AG10803 (cell line): ENCODE results near the gene NFIC.
"Not testable (repeated sequence)": the region's sequence is repeated elsewhere in the genome, so short reads cannot be mapped to it uniquely, and the experiment has no call there.

Experiments used
- DNase-seq: peaks from one replicate; pipeline ENCODE4 v3.0.0; 2010; ENCODE audit warnings: low read depth
- H3K4me3 ChIP-seq: 2 replicates; pipeline ENCODE4 v1.5.1; 2011; ENCODE audit warnings: mild to moderate bottlenecking, low read length, control low read depth
- TF ChIP-seq, protein P1 (sequence below): conservative IDR thresholded peaks from 2 replicates; pipeline ENCODE4 v1.5.1; 2011; ENCODE audit warnings: mild to moderate bottlenecking, low read length, control low read depth, inconsistent platforms

Gene NFIC

DNA sequence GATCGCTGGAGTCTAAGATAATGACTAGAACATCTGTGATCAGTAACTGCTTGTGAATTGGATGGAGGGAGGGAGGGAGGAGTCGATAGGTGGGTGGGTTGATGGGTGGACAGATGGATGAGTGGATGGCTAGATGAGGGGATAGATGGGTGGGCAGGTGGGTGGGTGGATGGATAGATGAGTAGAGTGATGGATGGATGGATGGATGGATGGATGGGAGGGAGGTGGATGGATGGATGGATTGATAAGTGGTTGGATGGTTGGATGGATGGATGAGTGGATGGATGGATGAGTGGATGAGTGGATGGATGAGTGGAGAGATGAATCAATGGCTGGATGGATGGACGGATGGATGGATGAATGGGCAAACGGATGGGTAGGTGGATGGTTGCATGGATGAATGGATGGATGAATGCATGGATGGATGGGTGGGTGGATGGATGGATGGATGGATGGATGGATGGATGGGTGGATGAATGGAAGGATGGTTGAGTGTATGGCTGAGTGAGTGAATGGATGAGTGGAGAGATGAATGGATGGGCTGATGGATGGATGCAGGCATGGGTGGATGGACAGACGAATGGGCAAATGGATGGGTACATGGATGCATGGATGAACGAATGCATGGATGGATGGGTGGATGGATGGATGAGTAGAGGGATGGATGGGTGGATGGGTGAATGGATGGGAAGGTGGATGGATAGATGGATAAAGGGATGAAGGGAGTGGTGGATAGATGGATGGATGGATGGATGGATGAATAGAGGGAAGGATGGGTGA, 44.0 kb upstream of the NFIC start:
- DNase-seq, result no peak
- no peak overlapping the region for H3K4me3 ChIP-seq
- TF ChIP-seq, protein P1, sequence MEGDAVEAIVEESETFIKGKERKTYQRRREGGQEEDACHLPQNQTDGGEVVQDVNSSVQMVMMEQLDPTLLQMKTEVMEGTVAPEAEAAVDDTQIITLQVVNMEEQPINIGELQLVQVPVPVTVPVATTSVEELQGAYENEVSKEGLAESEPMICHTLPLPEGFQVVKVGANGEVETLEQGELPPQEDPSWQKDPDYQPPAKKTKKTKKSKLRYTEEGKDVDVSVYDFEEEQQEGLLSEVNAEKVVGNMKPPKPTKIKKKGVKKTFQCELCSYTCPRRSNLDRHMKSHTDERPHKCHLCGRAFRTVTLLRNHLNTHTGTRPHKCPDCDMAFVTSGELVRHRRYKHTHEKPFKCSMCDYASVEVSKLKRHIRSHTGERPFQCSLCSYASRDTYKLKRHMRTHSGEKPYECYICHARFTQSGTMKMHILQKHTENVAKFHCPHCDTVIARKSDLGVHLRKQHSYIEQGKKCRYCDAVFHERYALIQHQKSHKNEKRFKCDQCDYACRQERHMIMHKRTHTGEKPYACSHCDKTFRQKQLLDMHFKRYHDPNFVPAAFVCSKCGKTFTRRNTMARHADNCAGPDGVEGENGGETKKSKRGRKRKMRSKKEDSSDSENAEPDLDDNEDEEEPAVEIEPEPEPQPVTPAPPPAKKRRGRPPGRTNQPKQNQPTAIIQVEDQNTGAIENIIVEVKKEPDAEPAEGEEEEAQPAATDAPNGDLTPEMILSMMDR, result no peak

DNA sequence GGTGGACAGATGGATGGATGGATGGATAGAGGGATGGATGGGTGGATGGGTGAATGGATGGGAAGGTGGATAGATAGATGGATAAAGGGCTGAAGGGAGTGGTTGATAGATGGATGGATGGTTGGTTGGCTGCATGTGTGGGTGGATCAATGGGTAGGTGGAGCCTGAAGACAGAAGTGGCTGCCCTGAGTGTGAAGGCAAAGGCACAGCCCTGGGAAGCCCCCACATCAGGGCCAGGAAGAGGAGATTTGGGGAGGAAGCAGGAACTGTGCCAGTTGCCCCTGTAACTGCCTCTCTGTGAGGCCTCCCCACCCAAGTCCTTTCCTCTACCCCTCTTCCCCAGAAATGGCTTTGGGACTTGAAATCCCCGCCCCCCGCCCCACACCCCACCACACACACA, 43.4 kb upstream of the NFIC start:
- no peak for DNase-seq
- TF ChIP-seq, protein P1, result no peak
- no peak overlapping the region for H3K4me3 ChIP-seq

DNA sequence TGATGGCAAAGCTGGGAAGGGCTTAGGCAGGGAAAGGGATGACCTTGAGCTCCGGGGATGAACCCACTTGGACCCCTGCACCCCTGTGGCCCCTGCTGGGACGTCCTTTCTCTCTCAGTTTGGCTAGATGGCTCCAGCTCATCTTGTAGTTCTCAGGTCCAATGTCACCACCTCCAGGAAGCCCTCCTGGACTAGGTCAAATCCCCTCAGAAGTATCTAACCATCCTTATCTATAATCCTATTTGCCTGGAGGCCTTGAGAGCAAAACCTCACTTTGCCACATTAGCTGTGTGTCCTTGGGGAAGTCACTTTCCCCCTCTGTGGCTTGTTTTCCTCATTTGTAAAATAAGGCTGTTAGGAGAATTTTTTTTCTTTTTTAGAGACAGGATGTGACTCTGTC, 42.7 kb upstream of the NFIC start:
- no peak for DNase-seq
- no peak overlapping the region for H3K4me3 ChIP-seq
- TF ChIP-seq, protein P1, result no peak

DNA sequence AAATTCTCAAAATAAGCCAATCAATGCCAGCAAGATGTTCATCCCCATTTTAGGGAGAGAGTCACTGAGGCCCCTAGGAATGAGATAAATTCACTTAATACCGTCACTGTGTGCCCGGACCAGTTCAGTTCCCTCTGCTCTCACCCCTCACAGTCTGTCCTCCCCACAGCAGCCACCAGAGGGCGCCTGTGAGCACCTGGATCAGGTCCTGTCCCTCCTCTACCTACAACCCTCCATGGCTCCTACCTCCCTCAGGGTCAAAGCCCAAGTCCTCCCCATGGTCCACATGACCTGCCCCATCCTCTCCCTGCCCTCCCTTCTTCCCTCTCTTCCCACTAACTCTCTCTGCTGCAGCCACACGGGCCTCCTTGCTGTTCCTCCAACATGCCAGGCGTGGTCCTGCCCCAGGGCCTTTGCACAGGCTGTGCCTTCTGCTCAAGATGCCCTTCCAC, 42.0 kb upstream of the NFIC start:
- no peak for DNase-seq
- TF ChIP-seq, protein P1, result peak; percentile 68
- no peak overlapping the region for H3K4me3 ChIP-seq

DNA sequence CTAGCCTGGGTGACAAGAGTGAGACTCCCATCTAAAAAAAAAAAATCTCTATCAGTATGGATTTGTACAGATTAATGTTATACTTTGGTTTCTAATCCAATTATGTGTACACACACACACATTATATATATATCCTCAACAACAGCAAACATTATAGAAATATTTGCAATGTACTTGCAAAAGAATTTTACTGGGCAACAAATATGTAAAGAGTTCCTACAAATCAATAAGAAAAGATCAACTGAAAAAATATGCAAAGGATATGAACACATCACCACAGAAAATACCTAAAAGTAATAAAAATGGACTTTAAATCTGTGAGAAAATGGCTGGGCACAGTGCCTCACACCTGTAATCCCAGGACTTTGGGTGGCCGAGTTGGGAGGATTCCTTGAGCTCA, 40.9 kb upstream of the NFIC start:
- TF ChIP-seq, protein P1, result no peak
- DNase-seq, result no peak
- H3K4me3 ChIP-seq, result no peak overlapping the region

DNA sequence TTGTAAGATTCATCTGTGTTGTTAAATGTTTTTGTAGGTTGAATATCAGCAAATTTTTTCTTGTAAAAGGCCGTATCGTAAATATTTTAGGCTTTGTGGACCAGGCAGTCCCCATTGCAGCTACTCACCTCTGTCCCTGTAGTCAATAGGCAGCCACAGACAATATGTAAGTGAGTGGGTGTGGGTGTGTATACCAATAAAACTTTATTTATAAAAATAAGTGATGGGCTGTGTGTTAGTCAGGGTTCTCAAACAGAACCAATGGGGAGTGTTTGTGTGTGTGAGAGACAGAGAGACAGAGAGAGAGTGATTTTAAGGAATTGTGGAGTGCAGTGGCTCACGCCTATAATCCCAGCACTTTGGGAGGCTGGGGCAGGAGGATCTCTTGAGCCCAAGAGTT, 37.6 kb upstream of the NFIC start:
- TF ChIP-seq, protein P1, result no peak
- H3K4me3 ChIP-seq, result no peak overlapping the region
- DNase-seq, result no peak

DNA sequence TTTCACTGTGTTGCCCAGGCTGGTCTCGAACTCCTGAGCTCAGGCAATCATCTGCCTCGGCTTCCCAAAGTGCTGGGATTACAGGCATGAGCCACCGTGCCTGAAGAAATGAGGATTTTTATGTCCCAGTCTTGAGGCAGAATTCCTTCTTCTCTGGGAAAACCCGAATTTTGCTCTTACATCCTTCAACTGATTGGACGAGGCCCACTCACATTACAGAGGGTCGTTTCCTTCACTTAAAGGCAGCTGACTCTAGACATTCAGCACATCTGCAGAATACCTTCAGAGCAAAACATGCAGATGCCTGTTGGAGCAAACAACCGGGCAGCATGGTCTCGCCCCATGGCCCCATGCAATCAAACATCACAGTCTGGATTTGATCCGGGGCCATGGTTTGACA, 36.3 kb upstream of the NFIC start:
- H3K4me3 ChIP-seq, result no peak overlapping the region
- DNase-seq, result no peak
- TF ChIP-seq, protein P1, result no peak

DNA sequence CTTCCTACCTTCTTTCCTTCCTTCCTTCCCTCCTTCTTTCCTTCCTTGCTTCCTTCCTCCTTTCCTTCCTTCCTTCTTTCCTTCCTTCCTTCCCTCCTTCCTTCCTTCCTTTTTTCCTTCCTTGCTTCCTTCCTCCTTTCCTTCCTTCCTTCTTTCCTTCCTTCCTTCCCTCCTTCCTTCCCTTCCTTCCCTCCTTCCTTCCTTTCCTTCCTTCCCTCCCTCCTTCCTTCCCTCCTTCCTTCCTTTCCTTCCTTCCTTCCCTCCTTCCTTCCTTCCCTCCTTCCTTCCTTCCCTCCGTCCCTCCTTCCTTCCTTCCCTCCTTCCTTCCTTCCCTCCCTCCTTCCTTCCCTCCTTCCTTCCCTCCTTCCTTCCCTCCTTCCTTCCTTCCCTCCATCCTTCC, 34.2 kb upstream of the NFIC start:
- H3K4me3 ChIP-seq, result not testable (repeated sequence)

More for the DNA sequence above, 34.2 kb upstream of the NFIC start:
- not testable (repeated sequence) for DNase-seq
